H9 (cell line): Measurements from ENCODE around the gene OSBPL8. TPM values are rescaled to one million over a fixed set of nuclear protein-coding genes. Genes with fewer than 3 reads are reported as not detected.

Experiments used
- DNase-seq: peaks from one replicate; pipeline ENCODE4 v3.0.0-alpha.2; 2017
- H2AFZ ChIP-seq: one replicate; pipeline ENCODE4 v1.6.1; 2013; ENCODE audit warnings: mild to moderate bottlenecking, low read length, control low read depth, moderate library complexity
- H2AK5ac ChIP-seq: 2 replicates; pipeline ENCODE4 v1.6.1; 2013; ENCODE audit warnings: low read length, control low read depth, mixed read lengths; ENCODE audit not compliant: insufficient read length
- H2BK120ac ChIP-seq: one replicate; pipeline ENCODE4 v1.6.1; 2013; ENCODE audit warnings: low read depth, mild to moderate bottlenecking, low read length, control low read depth, inconsistent platforms; ENCODE audit not compliant: poor library complexity, severe bottlenecking
- H2BK12ac ChIP-seq: 2 replicates; pipeline ENCODE4 v1.6.1; 2013; ENCODE audit warnings: low read length, control low read depth, mixed read lengths, low read depth; ENCODE audit not compliant: insufficient read length
- H2BK15ac ChIP-seq: 2 replicates; pipeline ENCODE4 v1.6.1; 2013; ENCODE audit warnings: low read depth, low read length, control low read depth
- H2BK20ac ChIP-seq: one replicate; pipeline ENCODE4 v1.6.1; 2013; ENCODE audit warnings: low read depth, mild to moderate bottlenecking, low read length, control low read depth, inconsistent platforms; ENCODE audit not compliant: poor library complexity, severe bottlenecking
- H2BK5ac ChIP-seq: 2 replicates; pipeline ENCODE4 v1.6.1; 2013; ENCODE audit warnings: low read length, control low read depth, mixed read lengths; ENCODE audit not compliant: insufficient read length
- H3K14ac ChIP-seq: 2 replicates; pipeline ENCODE4 v1.6.1; 2013; ENCODE audit warnings: low read length, control low read depth; ENCODE audit not compliant: insufficient read depth
- H3K18ac ChIP-seq: 2 replicates; pipeline ENCODE4 v1.6.1; 2013; ENCODE audit warnings: low read depth, mild to moderate bottlenecking, mixed read lengths, low read length, control low read depth; ENCODE audit not compliant: insufficient read length
- H3K23ac ChIP-seq: 2 replicates; pipeline ENCODE4 v1.6.1; 2013; ENCODE audit warnings: low read length, control low read depth, mixed read lengths, low read depth; ENCODE audit not compliant: insufficient read length
- H3K23me2 ChIP-seq: 2 replicates; pipeline ENCODE4 v1.6.1; 2013; ENCODE audit warnings: low read depth, mild to moderate bottlenecking, mixed read lengths, low read length, control low read depth; ENCODE audit not compliant: insufficient read length, poor library complexity, severe bottlenecking
- H3K27ac ChIP-seq: 2 replicates; pipeline ENCODE4 v1.5.1; 2013; ENCODE audit warnings: low read length, control low read depth, mixed read lengths, low read depth; ENCODE audit not compliant: insufficient read length
- H3K27me3 ChIP-seq: 2 replicates; pipeline ENCODE4 v1.6.1; 2013; ENCODE audit warnings: low read length, control low read depth, inconsistent platforms; ENCODE audit not compliant: insufficient read depth
- H3K4ac ChIP-seq: 2 replicates; pipeline ENCODE4 v1.6.1; 2013; ENCODE audit warnings: low read depth, mild to moderate bottlenecking, control low read depth, inconsistent platforms, low read length, moderate library complexity
- H3K4me1 ChIP-seq: 2 replicates; pipeline ENCODE4 v1.6.1; 2013; ENCODE audit warnings: low read length, control low read depth, inconsistent platforms; ENCODE audit not compliant: insufficient read depth
- H3K4me2 ChIP-seq: 2 replicates; pipeline ENCODE4 v1.6.1; 2013; ENCODE audit warnings: low read length, control low read depth, mixed read lengths; ENCODE audit not compliant: insufficient read length, insufficient read depth
- H3K56ac ChIP-seq: 2 replicates; pipeline ENCODE4 v1.6.1; 2013; ENCODE audit warnings: low read depth, mild to moderate bottlenecking, mixed read lengths, low read length, control low read depth; ENCODE audit not compliant: insufficient read length
- H3K79me1 ChIP-seq: 2 replicates; pipeline ENCODE4 v1.6.1; 2013; ENCODE audit warnings: low read depth, mild to moderate bottlenecking, moderate library complexity, low read length, control low read depth, inconsistent platforms; ENCODE audit not compliant: insufficient read depth, poor library complexity, severe bottlenecking
- H3K79me2 ChIP-seq: 2 replicates; pipeline ENCODE4 v1.6.1; 2013; ENCODE audit warnings: low read length, control low read depth, inconsistent platforms; ENCODE audit not compliant: insufficient read depth
- H3K9ac ChIP-seq: 2 replicates; pipeline ENCODE4 v1.6.1; 2013; ENCODE audit warnings: low read length, control low read depth, mixed read lengths; ENCODE audit not compliant: insufficient read length; ENCODE audit errors: extremely low read depth
- H3K9me3 ChIP-seq: one replicate; pipeline ENCODE4 v1.6.1; 2013; ENCODE audit warnings: low read depth, low read length, inconsistent platforms; ENCODE audit not compliant: control insufficient read depth
- H3T11ph ChIP-seq: one replicate; pipeline ENCODE4 v1.6.1; 2013; ENCODE audit warnings: mild to moderate bottlenecking, low read length, control low read depth, inconsistent platforms
- H4K20me1 ChIP-seq: one replicate; pipeline ENCODE4 v1.6.1; 2013; ENCODE audit not compliant: control insufficient read depth, insufficient read length, insufficient read depth
- H4K5ac ChIP-seq: 2 replicates; pipeline ENCODE4 v1.6.1; 2013; ENCODE audit warnings: low read depth, mild to moderate bottlenecking, mixed read lengths, low read length, control low read depth; ENCODE audit not compliant: insufficient read length
- H4K8ac ChIP-seq: replicated peaks from 2 replicates; pipeline ENCODE4 v1.6.1; 2013; ENCODE audit warnings: low read length, control low read depth, mixed read lengths, low read depth; ENCODE audit not compliant: insufficient read length
- H4K91ac ChIP-seq: 2 replicates; pipeline ENCODE4 v1.6.1; 2013; ENCODE audit warnings: low read depth, mild to moderate bottlenecking, moderate library complexity, mixed read lengths, low read length, control low read depth; ENCODE audit not compliant: insufficient read length
- H3K27ac Mint-ChIP-seq, 3 experiments: 2 replicates in 2 of 3; 3 replicates in 1 of 3; pipeline ENCODE4 v1.8.0; 2020 to 2021; ENCODE audit warnings: mixed read lengths in 3 of 3, mild to moderate bottlenecking in 1 of 3, moderate library complexity in 1 of 3
- H3K27me3 Mint-ChIP-seq: 2 replicates; pipeline ENCODE4 v1.8.0; 2021; ENCODE audit warnings: low read depth, mild to moderate bottlenecking, moderate library complexity, mixed read lengths
- H3K36me3 Mint-ChIP-seq, 3 experiments: 2 replicates in 2 of 3; 3 replicates in 1 of 3; pipeline ENCODE4 v1.8.0; 2020 to 2021; ENCODE audit warnings: low read depth in 3 of 3, mixed read lengths in 3 of 3; ENCODE audit not compliant: insufficient read depth in 1 of 3
- H3K4me1 Mint-ChIP-seq, 2 experiments: 2 replicates each; pipeline ENCODE4 v1.8.0; 2020; ENCODE audit warnings: mixed read lengths in 2 of 2
- H3K4me3 Mint-ChIP-seq, 2 experiments: 2 replicates in 1 of 2; 3 replicates in 1 of 2; pipeline ENCODE4 v1.8.0; 2020 to 2021; ENCODE audit warnings: mild to moderate bottlenecking in 2 of 2, mixed read lengths in 2 of 2, moderate library complexity in 1 of 2
- H3K9me3 Mint-ChIP-seq, 2 experiments: 2 replicates in 1 of 2; 3 replicates in 1 of 2; pipeline ENCODE4 v1.8.0; 2020; ENCODE audit warnings: mild to moderate bottlenecking in 2 of 2, mixed read lengths in 2 of 2, moderate library complexity in 1 of 2
- WGBS: extraction: QIAGEN DNeasy Blood & Tissue Kit; methylation state at CpG from one replicate; pipeline ENCODE4 v1.1.7; 2013; ENCODE audit warnings: missing lambda C conversion rate, low lambda C conversion rate, mixed read lengths; ENCODE audit not compliant: insufficient read length; ENCODE audit errors: extremely low coverage; 5-methylcytosine and 5-hydroxymethylcytosine counted together
- total RNA-seq: library from RNA; stranded (reverse); gene quantifications from 2 replicates; pipeline ENCODE4 v1.2.1, GENCODE V29; 2021
- TF ChIP-seq, protein P1 (sequence below): fragments of 200-600 bp; sonication (generic); conservative IDR thresholded peaks from 3 replicates; pipeline ENCODE4 v1.8.0; 2021; ENCODE audit warnings: antibody characterized with exemption, mild to moderate bottlenecking

The OSBPL8 gene
- total RNA-seq, 1 experiment from 2014 or later = 61.2 TPM

DNA sequence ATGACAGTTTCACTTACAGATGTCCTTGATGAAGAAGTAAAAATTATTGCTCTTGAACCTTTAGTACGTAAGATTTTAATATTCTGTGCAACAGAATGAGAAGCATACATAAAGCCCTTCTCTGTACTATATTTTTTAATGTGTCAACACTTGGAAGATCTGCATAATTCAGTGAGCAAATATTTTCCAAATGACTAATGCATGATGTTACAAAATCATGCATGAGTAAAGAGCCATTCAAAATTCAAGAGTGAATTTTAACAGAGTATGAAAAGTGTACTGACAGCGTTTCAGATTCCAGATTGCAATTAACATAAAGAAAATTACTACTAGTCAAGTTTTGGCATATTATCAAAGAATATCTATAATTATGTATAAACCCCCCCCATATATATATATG, 110.0 kb downstream of the OSBPL8 start:
- Histone ChIP-seq H2BK12ac (no peak overlapping the region), H3K18ac (no peak overlapping the region), H3K23me2 (no peaks in the 10 kb centered on the region), H3K14ac (no peak overlapping the region), H3T11ph (no peak overlapping the region), H2AFZ (no peak overlapping the region), H4K91ac (no peak overlapping the region), H2AK5ac (no peak overlapping the region), H3K79me2 (no peaks in the 10 kb centered on the region), H4K8ac (no peak overlapping the region), H4K20me1 (no peaks in the 10 kb centered on the region), H2BK15ac (no peak overlapping the region), H2BK120ac (no peak overlapping the region), H3K56ac (no peak overlapping the region), H3K79me1 (no peaks in the 10 kb centered on the region), H3K23ac (no peak overlapping the region), H3K4me2 (no peak overlapping the region), H3K4me1 (peaks cover under 1% of the 10 kb centered on the region; the same call in 1 of the 2 replicates), H4K5ac (no peak overlapping the region), H3K9me3 (no peaks in the 10 kb centered on the region), H3K4ac (no peak overlapping the region), H3K9ac (no peak overlapping the region), H3K27ac (no peak overlapping the region), H2BK5ac (no peak overlapping the region), H3K27me3 (no peaks in the 10 kb centered on the region), H2BK20ac (no peak overlapping the region)
- WGBS = no CpG with 5 or more reads among the region's 2 CpGs
- H3K27ac Mint-ChIP-seq = no peak overlapping the region
- no peaks in the 10 kb centered on the region for H3K9me3 Mint-ChIP-seq
- DNase-seq = no peak
- no peaks in the 10 kb centered on the region for H3K27me3 Mint-ChIP-seq
- H3K36me3 Mint-ChIP-seq = peaks cover 3 to 12% (median 7%) of the 10 kb centered on the region in 3 experiments; a peak in 5 of 7 replicates
- TF ChIP-seq, protein P1, sequence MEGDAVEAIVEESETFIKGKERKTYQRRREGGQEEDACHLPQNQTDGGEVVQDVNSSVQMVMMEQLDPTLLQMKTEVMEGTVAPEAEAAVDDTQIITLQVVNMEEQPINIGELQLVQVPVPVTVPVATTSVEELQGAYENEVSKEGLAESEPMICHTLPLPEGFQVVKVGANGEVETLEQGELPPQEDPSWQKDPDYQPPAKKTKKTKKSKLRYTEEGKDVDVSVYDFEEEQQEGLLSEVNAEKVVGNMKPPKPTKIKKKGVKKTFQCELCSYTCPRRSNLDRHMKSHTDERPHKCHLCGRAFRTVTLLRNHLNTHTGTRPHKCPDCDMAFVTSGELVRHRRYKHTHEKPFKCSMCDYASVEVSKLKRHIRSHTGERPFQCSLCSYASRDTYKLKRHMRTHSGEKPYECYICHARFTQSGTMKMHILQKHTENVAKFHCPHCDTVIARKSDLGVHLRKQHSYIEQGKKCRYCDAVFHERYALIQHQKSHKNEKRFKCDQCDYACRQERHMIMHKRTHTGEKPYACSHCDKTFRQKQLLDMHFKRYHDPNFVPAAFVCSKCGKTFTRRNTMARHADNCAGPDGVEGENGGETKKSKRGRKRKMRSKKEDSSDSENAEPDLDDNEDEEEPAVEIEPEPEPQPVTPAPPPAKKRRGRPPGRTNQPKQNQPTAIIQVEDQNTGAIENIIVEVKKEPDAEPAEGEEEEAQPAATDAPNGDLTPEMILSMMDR = no peak
- H3K4me1 Mint-ChIP-seq = peaks cover 0 to 3% of the 10 kb centered on the region in 2 experiments; a peak in 1 of 4 replicates
- no peak overlapping the region for H3K4me3 Mint-ChIP-seq
